Skeletal muscle satellite cell (primary cell): ENCODE results near the gene CSTA.
A peak's percentile ranks its signal among the peaks of the same experiment; 100 is the strongest.

Source experiments
- H3K27me3 ChIP-seq: 2 replicates; pipeline ENCODE4 v1.7.0; 2013; ENCODE audit warnings: low read length; ENCODE audit not compliant: control insufficient read depth, insufficient read depth
- H3K36me3 ChIP-seq: 2 replicates; pipeline ENCODE4 v1.7.0; 2013; ENCODE audit warnings: mild to moderate bottlenecking, control low read depth, low read length; ENCODE audit not compliant: insufficient read depth
- H3K4me1 ChIP-seq: 2 replicates; pipeline ENCODE4 v1.7.0; 2013; ENCODE audit warnings: low read length; ENCODE audit not compliant: control insufficient read depth, insufficient read depth
- H3K4me2 ChIP-seq: 2 replicates; pipeline ENCODE4 v1.7.0; 2013; ENCODE audit warnings: mild to moderate bottlenecking, low read length
- H3K4me3 ChIP-seq: 2 replicates; pipeline ENCODE4 v1.7.0; 2013; ENCODE audit warnings: low read length
- H3K9ac ChIP-seq: 2 replicates; pipeline ENCODE4 v1.7.0; 2013; ENCODE audit warnings: mild to moderate bottlenecking, low read depth, low read length, moderate library complexity
- H3K9me3 ChIP-seq: replicated peaks from 2 replicates; pipeline ENCODE4 v1.7.0; 2013; ENCODE audit warnings: mild to moderate bottlenecking, control low read depth, low read length

The CSTA gene

DNA sequence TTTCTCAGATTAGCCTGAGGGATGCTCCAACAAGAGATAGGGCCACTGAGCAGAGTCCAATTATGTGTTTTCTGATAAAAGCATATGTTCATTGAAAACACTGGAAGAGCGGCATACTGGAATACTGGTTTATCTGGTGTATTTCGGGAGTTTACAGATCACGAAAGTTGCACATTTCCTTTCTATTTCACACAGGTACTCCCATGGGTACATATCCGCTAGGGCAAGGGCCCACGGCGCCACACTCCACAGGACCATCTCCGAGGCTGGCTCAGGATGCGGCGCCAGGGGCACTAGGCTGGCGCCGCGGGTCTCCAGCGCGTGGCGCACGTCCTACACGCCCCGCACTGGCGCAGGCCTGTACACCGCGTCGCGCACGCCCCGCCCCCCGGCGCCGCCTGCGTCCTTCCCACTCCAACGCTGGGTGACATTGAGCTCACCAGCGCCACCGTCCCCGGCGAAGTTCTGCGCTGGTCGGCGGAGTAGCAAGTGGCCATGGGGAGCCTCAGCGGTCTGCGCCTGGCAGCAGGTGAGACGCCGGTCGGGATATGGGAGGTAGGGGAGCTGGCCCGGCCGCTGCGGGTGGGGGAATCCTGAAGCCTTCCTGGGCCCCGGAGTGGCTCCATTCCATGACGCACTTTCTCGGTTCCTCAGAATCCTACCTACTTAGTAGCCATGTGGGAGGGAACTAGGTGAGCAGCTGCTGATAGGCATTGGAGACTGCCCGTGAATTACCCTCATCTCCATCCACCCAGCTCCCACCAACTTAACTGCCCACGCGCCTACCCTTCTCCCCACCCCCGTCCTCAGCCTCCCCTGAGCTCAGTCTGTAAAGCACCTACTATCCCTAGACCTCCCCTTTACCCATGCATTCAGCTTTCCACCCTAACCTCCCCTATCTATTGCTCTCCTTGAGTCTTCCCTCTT is 59.0 kb downstream of the CSTA start, which contains the start of gene FAM162A:
Gene FAM162A (plus strand): TSS at position 412 of the 927 bp plus-strand sequence. CDS start 84 bp downstream, at position 496.
- Histone ChIP-seq H3K9me3 (no peaks in the 10 kb centered on the region), H3K4me3 (peak within 1 kb of the TSS; percentile 88), H3K4me2 (peak within 1 kb of the TSS; percentile 89), H3K4me1 (peaks cover 17% of the 10 kb centered on the region), H3K9ac (peak within 1 kb of the TSS; percentile 89), H3K36me3 (no peaks in the 10 kb centered on the region), H3K27me3 (no peaks in the 10 kb centered on the region)

DNA sequence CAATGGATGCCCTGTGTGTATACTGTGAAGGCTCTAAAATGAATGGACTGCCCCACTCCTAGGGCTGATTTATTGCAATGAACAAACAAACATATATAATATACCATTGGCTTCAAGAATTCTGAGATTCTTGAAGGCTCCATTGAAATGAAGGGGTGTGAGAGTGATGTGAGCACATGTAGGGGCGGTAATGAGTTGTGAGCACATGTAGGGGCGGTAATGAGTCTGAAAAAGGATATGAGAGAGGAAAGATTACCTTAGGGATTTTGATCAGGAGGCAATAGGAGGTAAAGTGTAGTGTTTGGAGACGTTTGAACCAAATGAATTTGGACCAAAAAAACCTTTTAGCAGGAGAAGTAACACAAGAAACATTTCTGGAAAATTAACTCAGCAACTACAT is 62.7 kb downstream of the CSTA start:
- Histone ChIP-seq H3K4me3 (no peak overlapping the region), H3K36me3 (no peaks in the 10 kb centered on the region), H3K4me1 (peaks cover 12% of the 10 kb centered on the region), H3K9me3 (no peaks in the 10 kb centered on the region), H3K9ac (no peak overlapping the region), H3K27me3 (no peaks in the 10 kb centered on the region), H3K4me2 (no peak overlapping the region)

DNA sequence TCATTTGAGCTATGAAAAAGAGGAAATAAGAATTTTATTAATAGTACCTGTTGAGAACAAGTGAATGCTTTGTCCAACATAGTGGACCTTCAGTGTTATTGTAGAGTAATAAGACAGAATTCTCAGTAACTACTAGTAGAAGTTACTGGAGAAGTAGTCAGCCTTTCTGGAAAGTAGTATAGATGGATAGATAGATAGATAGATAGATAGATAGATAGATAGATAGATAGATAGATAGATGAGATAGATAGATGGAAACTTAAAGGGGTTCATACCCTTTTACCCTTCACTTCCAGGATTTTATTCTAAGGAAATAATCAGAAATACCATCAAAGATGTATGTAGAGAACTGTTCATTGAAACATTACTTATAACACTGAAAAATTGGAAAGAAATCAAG is 64.1 kb downstream of the CSTA start:
- no peak overlapping the region for H3K4me3 ChIP-seq
- no peaks in the 10 kb centered on the region for H3K36me3 ChIP-seq
- no peaks in the 10 kb centered on the region for H3K27me3 ChIP-seq
- H3K9ac ChIP-seq: no peak overlapping the region
- no peak overlapping the region for H3K4me2 ChIP-seq
- peaks cover 5% of the 10 kb centered on the region for H3K4me1 ChIP-seq
- no peaks in the 10 kb centered on the region for H3K9me3 ChIP-seq

DNA sequence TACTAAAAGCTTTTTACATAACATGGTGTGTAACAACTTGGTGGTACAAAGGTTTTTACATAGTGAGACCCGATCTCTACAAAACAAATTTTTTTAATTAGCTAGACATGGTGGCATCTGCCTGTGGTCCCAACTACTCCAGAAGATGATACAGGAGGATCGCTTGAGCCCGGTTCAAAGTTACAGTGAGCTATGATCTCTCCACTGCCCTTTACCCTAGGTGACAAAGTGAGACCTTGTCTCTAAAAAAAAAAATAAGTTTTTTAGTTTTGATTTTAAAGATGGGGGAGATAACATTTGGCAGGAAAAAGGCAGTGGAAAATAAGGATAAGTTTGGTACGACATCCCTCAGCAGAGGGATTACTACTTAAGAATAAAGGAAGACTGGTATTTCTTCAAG is 64.8 kb downstream of the CSTA start:
- no peaks in the 10 kb centered on the region for H3K9me3 ChIP-seq
- H3K4me2 ChIP-seq: no peak overlapping the region
- H3K36me3 ChIP-seq: no peaks in the 10 kb centered on the region
- H3K9ac ChIP-seq: no peak overlapping the region
- no peaks in the 10 kb centered on the region for H3K27me3 ChIP-seq
- H3K4me3 ChIP-seq: no peak overlapping the region
- H3K4me1 ChIP-seq: no peaks in the 10 kb centered on the region

DNA sequence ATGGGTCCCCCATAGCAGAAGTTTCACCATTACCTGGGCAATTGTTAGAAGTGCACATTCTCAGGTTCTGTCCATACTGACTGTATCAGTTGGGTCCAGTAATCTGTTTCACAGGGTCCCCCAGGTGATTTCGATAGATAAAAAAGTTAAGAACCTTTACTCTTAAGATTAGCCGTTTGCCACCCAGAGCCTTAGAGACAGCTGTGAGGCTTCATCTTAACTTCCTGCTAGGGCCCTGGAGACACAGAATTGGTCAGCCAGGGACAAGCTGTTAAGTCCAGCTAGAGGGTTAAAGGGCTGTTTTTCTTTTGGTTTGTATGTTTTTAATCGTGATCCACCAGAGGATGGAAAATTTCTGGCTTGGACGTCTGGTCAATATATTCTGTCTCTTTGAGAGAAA is 65.6 kb downstream of the CSTA start:
- no peak overlapping the region for H3K4me2 ChIP-seq
- H3K9ac ChIP-seq: no peak overlapping the region
- H3K9me3 ChIP-seq: no peaks in the 10 kb centered on the region
- no peaks in the 10 kb centered on the region for H3K4me1 ChIP-seq
- no peak overlapping the region for H3K4me3 ChIP-seq
- H3K36me3 ChIP-seq: no peaks in the 10 kb centered on the region
- no peaks in the 10 kb centered on the region for H3K27me3 ChIP-seq
